Natural killer cell (primary cell): ENCODE measurements around the gene SLC25A21. TPM values are rescaled to one million over a fixed set of nuclear protein-coding genes. Genes with fewer than 3 reads are reported as not detected.

Experiments used
- ATAC-seq, 3 donors: fragments of 150-1000 bp in 2 of 3; fragments of 200-7000 bp in 1 of 3; cut with Tn5 transposase; 1 replicate in 1 of 3; 2 replicates in 2 of 3; pipeline ENCODE4 v1.10.0; 2021; ENCODE audit warnings: mild to moderate bottlenecking in 2 of 3, moderate library complexity in 2 of 3
- DNase-seq, 2 donors: peaks; one replicate each; pipeline versions ENCODE4 v3.0.0 to v3.0.0-alpha.2; 2013 to 2021; ENCODE audit warnings: mixed read lengths in 1 of 2
- H3K27ac ChIP-seq: one replicate; pipeline ENCODE4 v1.5.1; 2013; ENCODE audit warnings: mild to moderate bottlenecking, low read length
- H3K27me3 ChIP-seq: one replicate; pipeline ENCODE4 v1.6.1; 2013; ENCODE audit warnings: low read length; ENCODE audit not compliant: control insufficient read depth, insufficient read depth
- H3K36me3 ChIP-seq: one replicate; pipeline ENCODE4 v1.6.1; 2013; ENCODE audit warnings: low read length; ENCODE audit not compliant: control insufficient read depth, insufficient read depth
- H3K4me1 ChIP-seq: one replicate; pipeline ENCODE4 v1.6.1; 2013; ENCODE audit warnings: low read length; ENCODE audit not compliant: control insufficient read depth, insufficient read depth
- H3K4me3 ChIP-seq: one replicate; pipeline ENCODE4 v1.5.1; 2013; ENCODE audit warnings: low read length
- H3K9me3 ChIP-seq: one replicate; pipeline ENCODE4 v1.6.1; 2013; ENCODE audit warnings: low read length; ENCODE audit not compliant: control insufficient read depth, insufficient read depth
- H3K27ac Mint-ChIP-seq, 2 donors: one replicate each; pipeline ENCODE4 v1.8.0; 2022; ENCODE audit warnings: mild to moderate bottlenecking in 2 of 2, mixed read lengths in 2 of 2, moderate library complexity in 1 of 2
- H3K27me3 Mint-ChIP-seq, 2 donors: one replicate each; pipeline ENCODE4 v1.8.0; 2022; ENCODE audit warnings: low read depth in 2 of 2, mixed read lengths in 2 of 2
- H3K36me3 Mint-ChIP-seq: one replicate; pipeline ENCODE4 v1.8.0; 2022; ENCODE audit warnings: mixed read lengths
- H3K4me1 Mint-ChIP-seq, 2 donors: one replicate each; pipeline ENCODE4 v1.8.0; 2022; ENCODE audit warnings: mixed read lengths in 2 of 2
- H3K4me3 Mint-ChIP-seq: one replicate; pipeline ENCODE4 v1.8.0; 2022; ENCODE audit warnings: mild to moderate bottlenecking, moderate library complexity, mixed read lengths
- H3K9me3 Mint-ChIP-seq, 2 donors: one replicate each; pipeline ENCODE4 v1.8.0; 2022; ENCODE audit warnings: mixed read lengths in 2 of 2
- WGBS: methylation state at CpG from one replicate; pipeline ENCODE4 v1.1.7; 2013; ENCODE audit warnings: missing lambda C conversion rate; ENCODE audit not compliant: insufficient coverage; 5-methylcytosine and 5-hydroxymethylcytosine counted together
- intact Hi-C: fragments of 100-400 bp; cut with micrococcal nuclease; formaldehyde crosslinking; loops from one replicate; pipeline ENCODE4 v1.14.2; 2022
- total RNA-seq, 4 donors: library from RNA; stranded (reverse); fragments of 120-200 nt in 1 of 4; gene quantifications; one replicate each; pipeline versions ENCODE4 v1.2.3 to v1.2.4, GENCODE V29; 2013 to 2022
- TF ChIP-seq, protein P1 (sequence below): fragments of 200-600 bp; IDR thresholded peaks from one replicate; pipeline ENCODE4 v1.8.0; 2022; ENCODE audit warnings: antibody characterized with exemption

The SLC25A21 gene
- total RNA-seq, 3 donors from 2014 or later (not counting 1 experiment from before 2014, with no cell fraction given): not detected

GRCh38 chr14:36690311-36691040 lies 481.9 kb downstream of the SLC25A21 start:
- Mint-ChIP-seq H3K4me3 (no peak overlapping the region), H3K9me3 (peaks cover 5 to 8% of the 10 kb centered on the region in 2 donors), H3K27me3 (no peaks in the 10 kb centered on the region), H3K27ac (no peak overlapping the region), H3K4me1 (no peaks in the 10 kb centered on the region), H3K36me3 (no peaks in the 10 kb centered on the region)
- H3K36me3 ChIP-seq: no peaks in the 10 kb centered on the region
- no peak overlapping the region for H3K27ac ChIP-seq
- H3K27me3 ChIP-seq: no peaks in the 10 kb centered on the region
- DNase-seq (no peak), ATAC-seq (no peak)
- no peaks in the 10 kb centered on the region for H3K4me1 ChIP-seq
- TF ChIP-seq, protein P1, sequence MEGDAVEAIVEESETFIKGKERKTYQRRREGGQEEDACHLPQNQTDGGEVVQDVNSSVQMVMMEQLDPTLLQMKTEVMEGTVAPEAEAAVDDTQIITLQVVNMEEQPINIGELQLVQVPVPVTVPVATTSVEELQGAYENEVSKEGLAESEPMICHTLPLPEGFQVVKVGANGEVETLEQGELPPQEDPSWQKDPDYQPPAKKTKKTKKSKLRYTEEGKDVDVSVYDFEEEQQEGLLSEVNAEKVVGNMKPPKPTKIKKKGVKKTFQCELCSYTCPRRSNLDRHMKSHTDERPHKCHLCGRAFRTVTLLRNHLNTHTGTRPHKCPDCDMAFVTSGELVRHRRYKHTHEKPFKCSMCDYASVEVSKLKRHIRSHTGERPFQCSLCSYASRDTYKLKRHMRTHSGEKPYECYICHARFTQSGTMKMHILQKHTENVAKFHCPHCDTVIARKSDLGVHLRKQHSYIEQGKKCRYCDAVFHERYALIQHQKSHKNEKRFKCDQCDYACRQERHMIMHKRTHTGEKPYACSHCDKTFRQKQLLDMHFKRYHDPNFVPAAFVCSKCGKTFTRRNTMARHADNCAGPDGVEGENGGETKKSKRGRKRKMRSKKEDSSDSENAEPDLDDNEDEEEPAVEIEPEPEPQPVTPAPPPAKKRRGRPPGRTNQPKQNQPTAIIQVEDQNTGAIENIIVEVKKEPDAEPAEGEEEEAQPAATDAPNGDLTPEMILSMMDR: no peak
- H3K4me3 ChIP-seq: no peak overlapping the region
- H3K9me3 ChIP-seq: no peaks in the 10 kb centered on the region
- intact Hi-C loops: no loop called here
- WGBS: 75% methylated on average over 1 of the region's 1 CpG

- Histone ChIP-seq H3K9me3 (no peaks in the 10 kb centered on the region), H3K36me3 (no peaks in the 10 kb centered on the region), H3K27ac (no peak overlapping the region), H3K4me3 (no peak overlapping the region), H3K4me1 (no peaks in the 10 kb centered on the region), H3K27me3 (no peaks in the 10 kb centered on the region)
- 76% methylated on average over 2 of the region's 3 CpGs for WGBS
- ATAC-seq (no peak), DNase-seq (no peak)
- no peaks in the 10 kb centered on the region for H3K27me3 Mint-ChIP-seq
- H3K36me3 Mint-ChIP-seq: no peaks in the 10 kb centered on the region
- intact Hi-C loops: no loop called here
- H3K4me1 Mint-ChIP-seq: no peaks in the 10 kb centered on the region
- TF ChIP-seq, protein P1: no peak
- H3K4me3 Mint-ChIP-seq: no peak overlapping the region
- peaks cover 5 to 11% of the 10 kb centered on the region in 2 donors for H3K9me3 Mint-ChIP-seq
- H3K27ac Mint-ChIP-seq: no peak overlapping the region
Observed at GRCh38 chr14:36684946-36685345, 487.5 kb downstream of the SLC25A21 start.

- H3K4me1 Mint-ChIP-seq: no peaks in the 10 kb centered on the region
- H3K4me3 Mint-ChIP-seq: no peak overlapping the region
- Histone ChIP-seq H3K36me3 (no peaks in the 10 kb centered on the region), H3K27ac (no peak overlapping the region), H3K4me3 (no peak overlapping the region), H3K4me1 (no peaks in the 10 kb centered on the region), H3K27me3 (peaks cover 2% of the 10 kb centered on the region), H3K9me3 (no peaks in the 10 kb centered on the region)
- no peak overlapping the region for H3K27ac Mint-ChIP-seq
- ATAC-seq: no peak
- 73% methylated on average over 9 of the region's 9 CpGs for WGBS
- DNase-seq: no peak
- H3K36me3 Mint-ChIP-seq: no peaks in the 10 kb centered on the region
- no peaks in the 10 kb centered on the region for H3K27me3 Mint-ChIP-seq
- TF ChIP-seq, protein P1: no peak
- H3K9me3 Mint-ChIP-seq: peaks cover 3 to 10% of the 10 kb centered on the region in 2 donors
- intact Hi-C loops: no loop called here
Observed at GRCh38 chr14:36683083-36683724, 489.2 kb downstream of the SLC25A21 start.
